Adrenal gland (tissue), 12 donors: ENCODE results near the gene KYNU. TPM values are rescaled to one million over a fixed set of nuclear protein-coding genes. Genes with fewer than 3 reads are reported as not detected.

Experiments used
- DNase-seq, 7 donors: peaks; one replicate each; pipeline ENCODE4 v3.0.0-alpha.2; 2019 to 2020
- H3K27ac ChIP-seq, 5 donors: fragments of 200-600 bp; sonication (generic) in 4 of 5; 1 replicate in 3 of 5; 2 replicates in 2 of 5; pipeline versions ENCODE4 v1.5.1 to v1.8.0; 2016 to 2020; ENCODE audit warnings: mild to moderate bottlenecking in 1 of 5
- H3K27me3 ChIP-seq: fragments of 200-600 bp; 2 replicates; pipeline ENCODE4 v1.8.0; 2021
- H3K36me3 ChIP-seq, 2 donors: fragments of 200-600 bp; replicated peaks in 1 of 2; 1 replicate in 1 of 2; 2 replicates in 1 of 2; pipeline versions ENCODE4 v1.5.1 to v1.8.0; 2018 to 2022
- H3K4me1 ChIP-seq, 2 donors: fragments of 200-600 bp; replicated peaks in 1 of 2; 1 replicate in 1 of 2; 2 replicates in 1 of 2; pipeline versions ENCODE4 v1.5.1 to v1.8.0; 2018 to 2021
- H3K4me3 ChIP-seq, 4 donors: fragments of 200-600 bp; sonication (generic) in 3 of 4; one replicate each; pipeline ENCODE4 v1.5.1; 2016 to 2018
- H3K9me3 ChIP-seq, 3 donors: fragments of 200-600 bp; sonication (generic) in 1 of 3; replicated peaks in 1 of 3; 1 replicate in 2 of 3; 2 replicates in 1 of 3; pipeline versions ENCODE4 v1.5.1 to v1.8.0; 2016 to 2021
- POLR2A ChIP-seq, 2 donors: fragments of 450-650 bp; IDR thresholded peaks; one replicate each; pipeline ENCODE4 v1.6.1; 2017; ENCODE audit warnings: antibody characterized with exemption in 2 of 2, mild to moderate bottlenecking in 2 of 2, moderate library complexity in 1 of 2
- WGBS, 4 donors: extraction: QIAGEN DNeasy Blood & Tissue Kit in 2 of 4; methylation state at CpG; one replicate each; pipeline versions ENCODE4 v1.1.5 to v1.1.7; 2013 to 2017; 5-methylcytosine and 5-hydroxymethylcytosine counted together
- intact Hi-C, 2 donors: fragments of 100-400 bp; cut with DNase I; formaldehyde crosslinking; loops; one replicate each; pipeline versions ENCODE4 v1.14.1 to v1.15.0; 2022 to 2023
- polyA plus RNA-seq, 3 donors: library from polyadenylated mRNA; stranded (reverse); fragments of 200-250 nt in 2 of 3; fragments of 350-450 nt in 1 of 3; fragmentation: Illumina TruSeq in 1 of 3; extraction: RNeasy Lipid Tissue Mini Kit (QIAGEN cat#74804) in 1 of 3; gene quantifications; one replicate each; pipeline ENCODE4 v1.2.3, GENCODE V29; 2013 to 2014
- total RNA-seq, 9 donors: library from RNA; depleted of rRNA in 4 of 9; stranded (reverse); fragments of >200 nt in 4 of 9; fragments of 120-200 nt in 1 of 9; fragmentation: NEBNext Ultra II Directional in 1 of 9; extraction: Animal tissue kit (Norgen Biotek cat#: 25700) in 1 of 9; gene quantifications; one replicate each; pipeline versions ENCODE4 v1.1.0 to v1.2.4, GENCODE V29; 2013 to 2023
- TF ChIP-seq, protein P1 (sequence below), 6 experiments: fragments of 450-650 bp in 4 of 6; fragments of 200-600 bp in 2 of 6; sonication (generic) in 1 of 6; IDR thresholded peaks; 1 replicate in 5 of 6; 2 replicates in 1 of 6; pipeline versions ENCODE4 v1.5.1 to v1.8.0; 2016 to 2021; ENCODE audit warnings: antibody characterized with exemption in 6 of 6, mild to moderate bottlenecking in 2 of 6, moderate library complexity in 1 of 6
- donor health status: healthy with polysubstance abuse.
- donor health status: Bipolar disorder and iron deficiency.
- donor health status: DM: yes; HTN: yes; CAD: no.
- donor health status: DM: no; HTN: no; CAD: no.
- donor health status: DM: no; HTN: no; CAD: no.
- donor health status: DM: yes; HTN: yes; CAD: no.

KYNU gene
- total and polyA plus RNA-seq, 12 donors, result 1.9 to 30.2 (median 9.2) TPM

DNA sequence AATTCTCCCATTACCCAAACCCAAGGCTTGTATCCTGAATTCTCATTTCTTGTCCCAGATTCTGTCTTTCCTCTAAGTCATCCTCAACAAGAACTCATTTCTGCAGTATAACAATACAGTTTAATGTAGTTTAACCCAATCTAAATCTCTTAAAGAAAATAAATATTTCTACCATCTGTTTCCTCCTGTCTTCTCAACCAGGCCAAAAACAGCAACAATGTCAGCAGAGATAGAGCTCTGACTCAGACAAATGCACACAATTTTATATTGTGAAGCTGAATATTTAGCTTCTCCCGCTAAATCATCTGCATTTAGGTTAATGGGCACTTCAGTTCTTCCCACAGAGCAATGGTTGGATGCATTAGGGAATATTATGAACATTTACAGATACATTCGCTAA, 35.7 kb upstream of the KYNU start:
- intact Hi-C loops, result no loop called here
- WGBS, 4 donors, result 84 to 91% (median 89%) methylated on average over 2 of the region's 2 CpGs
- DNase-seq, result no peak

DNA sequence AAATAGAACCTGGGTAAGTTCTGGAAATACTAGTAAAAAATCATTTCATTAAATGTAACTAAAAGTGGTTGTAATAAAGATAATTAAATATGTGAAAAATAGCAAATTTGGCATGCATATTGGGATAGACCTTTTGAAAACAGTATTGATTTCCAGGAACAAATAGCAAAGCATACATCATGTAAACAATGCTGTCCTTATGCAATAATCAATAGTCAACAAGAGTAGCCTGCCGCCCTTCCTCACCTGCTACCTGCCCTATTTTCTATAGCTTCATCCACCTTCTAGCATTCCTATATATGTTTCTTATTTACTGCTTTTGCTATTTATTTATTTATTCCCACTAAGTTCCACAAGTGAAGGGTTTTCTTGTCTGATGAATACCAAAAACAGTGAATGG, 35.1 kb upstream of the KYNU start:
- DNase-seq, result no peak
- no peaks in the 10 kb centered on the region for H3K27me3 ChIP-seq
- H3K4me1 ChIP-seq, result peaks cover 6 to 8% of the 10 kb centered on the region in 2 donors
- no peak overlapping the region for H3K27ac ChIP-seq
- no peaks in the 10 kb centered on the region for H3K36me3 ChIP-seq
- WGBS, 4 donors, result 92 to 98% (median 95%) methylated on average over 1 of the region's 1 CpG
- intact Hi-C loops, result no loop called here
- no peak for TF ChIP-seq POLR2A (IDR thresholded peaks at IDR 0.05)
- H3K4me3 ChIP-seq, result no peak overlapping the region
- H3K9me3 ChIP-seq, result no peaks in the 10 kb centered on the region

More for the DNA sequence above, 35.7 kb upstream of the KYNU start:
- no peaks in the 10 kb centered on the region for H3K36me3 ChIP-seq
- H3K27me3 ChIP-seq, result no peaks in the 10 kb centered on the region
- TF ChIP-seq, protein P1, sequence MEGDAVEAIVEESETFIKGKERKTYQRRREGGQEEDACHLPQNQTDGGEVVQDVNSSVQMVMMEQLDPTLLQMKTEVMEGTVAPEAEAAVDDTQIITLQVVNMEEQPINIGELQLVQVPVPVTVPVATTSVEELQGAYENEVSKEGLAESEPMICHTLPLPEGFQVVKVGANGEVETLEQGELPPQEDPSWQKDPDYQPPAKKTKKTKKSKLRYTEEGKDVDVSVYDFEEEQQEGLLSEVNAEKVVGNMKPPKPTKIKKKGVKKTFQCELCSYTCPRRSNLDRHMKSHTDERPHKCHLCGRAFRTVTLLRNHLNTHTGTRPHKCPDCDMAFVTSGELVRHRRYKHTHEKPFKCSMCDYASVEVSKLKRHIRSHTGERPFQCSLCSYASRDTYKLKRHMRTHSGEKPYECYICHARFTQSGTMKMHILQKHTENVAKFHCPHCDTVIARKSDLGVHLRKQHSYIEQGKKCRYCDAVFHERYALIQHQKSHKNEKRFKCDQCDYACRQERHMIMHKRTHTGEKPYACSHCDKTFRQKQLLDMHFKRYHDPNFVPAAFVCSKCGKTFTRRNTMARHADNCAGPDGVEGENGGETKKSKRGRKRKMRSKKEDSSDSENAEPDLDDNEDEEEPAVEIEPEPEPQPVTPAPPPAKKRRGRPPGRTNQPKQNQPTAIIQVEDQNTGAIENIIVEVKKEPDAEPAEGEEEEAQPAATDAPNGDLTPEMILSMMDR (IDR thresholded peaks at IDR 0.05), result no peak
- TF ChIP-seq POLR2A (IDR thresholded peaks at IDR 0.05), result no peak
- peaks cover 6 to 8% of the 10 kb centered on the region in 2 donors for H3K4me1 ChIP-seq
- no peak overlapping the region for H3K4me3 ChIP-seq
- H3K9me3 ChIP-seq, result no peaks in the 10 kb centered on the region
- H3K27ac ChIP-seq, result no peak overlapping the region

DNA sequence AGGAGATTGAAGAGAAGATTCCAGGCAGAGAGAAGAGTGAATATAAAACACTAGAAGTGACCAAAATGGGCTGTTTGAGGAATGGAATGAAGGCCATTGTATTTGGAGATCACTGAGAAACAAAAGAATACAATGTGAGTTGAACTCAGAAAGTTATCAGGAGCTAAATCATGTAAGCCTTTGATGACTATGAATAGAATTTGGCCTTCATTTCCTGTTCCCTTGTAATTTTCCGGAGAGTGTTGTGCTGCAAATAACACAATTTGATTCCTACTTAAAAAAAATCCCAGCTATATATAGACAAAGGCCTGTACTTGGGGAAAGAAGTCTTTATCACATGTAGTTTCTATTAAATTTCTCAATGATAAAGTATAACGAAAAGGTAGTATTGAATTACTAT, 33.7 kb upstream of the KYNU start:
- no peaks in the 10 kb centered on the region for H3K36me3 ChIP-seq
- intact Hi-C loops, result no loop called here
- H3K27ac ChIP-seq, result peak overlapping the region in 1 of 5 donors; percentile 20
- H3K27me3 ChIP-seq, result no peaks in the 10 kb centered on the region
- no peak overlapping the region for H3K4me3 ChIP-seq
- no peak for DNase-seq
- no peaks in the 10 kb centered on the region for H3K9me3 ChIP-seq
- WGBS, 4 donors, result 24 to 33% (median 26%) methylated on average over 2 of the region's 2 CpGs
- H3K4me1 ChIP-seq, result peaks cover 6 to 8% of the 10 kb centered on the region in 2 donors
- TF ChIP-seq, protein P1 (IDR thresholded peaks at IDR 0.05), result no peak
- TF ChIP-seq POLR2A (IDR thresholded peaks at IDR 0.05), result no peak

DNA sequence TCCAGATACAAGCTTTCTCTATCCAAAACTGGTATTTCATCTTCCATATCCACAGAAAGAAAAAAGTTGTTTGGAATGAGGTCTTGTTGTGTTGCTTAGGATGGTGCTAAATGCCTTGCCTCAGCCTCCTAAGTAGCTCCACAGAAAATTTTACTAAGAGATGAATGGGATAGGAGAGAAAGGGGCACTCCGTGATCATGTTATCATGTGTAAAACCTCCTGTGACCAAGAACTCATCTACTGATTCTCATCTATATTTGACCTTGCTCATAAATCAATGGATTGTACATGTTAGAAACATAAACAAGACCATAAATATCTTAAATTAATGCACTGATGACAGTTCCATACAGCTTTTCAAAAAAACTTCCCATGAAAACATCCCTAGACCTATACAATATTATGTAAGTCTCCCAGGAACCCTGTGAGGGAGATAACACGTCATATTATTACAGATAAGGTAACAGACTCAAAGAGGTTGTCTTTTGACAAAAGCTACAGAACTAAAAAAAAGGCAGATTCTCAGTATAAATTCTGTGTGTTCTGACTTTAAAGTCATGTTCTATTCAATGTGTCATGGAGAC, 29.3 kb upstream of the KYNU start:
- no peaks in the 10 kb centered on the region for H3K9me3 ChIP-seq
- WGBS, 4 donors, result 71 to 86% (median 74%) methylated on average over 2 of the region's 2 CpGs
- H3K36me3 ChIP-seq, result no peaks in the 10 kb centered on the region
- H3K4me1 ChIP-seq, result peaks cover 6 to 8% of the 10 kb centered on the region in 2 donors
- H3K4me3 ChIP-seq, result no peak overlapping the region
- TF ChIP-seq POLR2A (IDR thresholded peaks at IDR 0.05), result no peak
- TF ChIP-seq, protein P1 (IDR thresholded peaks at IDR 0.05), result no peak
- H3K27ac ChIP-seq, result no peak overlapping the region
- intact Hi-C loops, result no loop called here
- DNase-seq, result no peak
- no peaks in the 10 kb centered on the region for H3K27me3 ChIP-seq

DNA sequence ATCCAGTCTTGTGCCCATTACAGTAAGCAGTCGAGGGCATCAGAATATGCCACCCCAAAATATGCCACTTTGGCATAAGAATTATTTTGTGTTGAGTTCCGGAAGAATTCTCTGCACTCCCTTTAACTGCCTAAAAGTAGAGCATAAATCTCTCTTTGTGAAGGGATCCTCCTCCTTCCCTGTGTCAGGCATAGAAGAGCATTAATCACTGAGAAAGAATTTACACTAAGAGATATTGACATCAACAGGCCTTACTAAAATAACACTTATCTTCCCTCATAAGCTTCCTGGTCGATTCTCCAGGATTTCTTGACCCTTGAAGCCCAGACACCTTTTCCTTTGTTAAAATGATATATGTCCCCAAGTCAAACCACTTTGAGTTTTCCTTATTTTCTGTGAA, 27.6 kb upstream of the KYNU start:
- H3K4me3 ChIP-seq, result no peak overlapping the region
- 34 to 39% (median 36%) methylated on average over 3 of the region's 3 CpGs for WGBS, 4 donors
- no peak for DNase-seq
- H3K27ac ChIP-seq, result no peak overlapping the region
- no peaks in the 10 kb centered on the region for H3K27me3 ChIP-seq
- TF ChIP-seq, protein P1 (IDR thresholded peaks at IDR 0.05), result no peak
- TF ChIP-seq POLR2A (IDR thresholded peaks at IDR 0.05), result no peak
- no peaks in the 10 kb centered on the region for H3K9me3 ChIP-seq
- intact Hi-C loops, result no loop called here
- H3K4me1 ChIP-seq, result no peaks in the 10 kb centered on the region
- H3K36me3 ChIP-seq, result no peaks in the 10 kb centered on the region
